Endothelial cell (in vitro differentiated cells): ENCODE data around the gene XPNPEP3. TPM values are rescaled to one million over a fixed set of nuclear protein-coding genes. Genes with fewer than 3 reads are reported as not detected.

ENCODE experiments used
- DNase-seq: peaks from one replicate; pipeline ENCODE4 v3.0.0; 2021; ENCODE audit warnings: low spot score
- H3K27ac Mint-ChIP-seq: one replicate; pipeline ENCODE4 v1.8.0; 2021; ENCODE audit warnings: mixed read lengths, inconsistent platforms; ENCODE audit not compliant: unreplicated experiment
- H3K27me3 Mint-ChIP-seq: one replicate; pipeline ENCODE4 v1.8.0; 2021; ENCODE audit warnings: mild to moderate bottlenecking, moderate library complexity, mixed read lengths, inconsistent platforms; ENCODE audit not compliant: unreplicated experiment
- H3K36me3 Mint-ChIP-seq: one replicate; pipeline ENCODE4 v1.8.0; 2021; ENCODE audit warnings: mild to moderate bottlenecking, low read depth, mixed read lengths, inconsistent platforms; ENCODE audit not compliant: unreplicated experiment
- H3K4me1 Mint-ChIP-seq: one replicate; pipeline ENCODE4 v1.8.0; 2021; ENCODE audit warnings: mild to moderate bottlenecking, mixed read lengths, inconsistent platforms; ENCODE audit not compliant: unreplicated experiment
- H3K4me3 Mint-ChIP-seq: one replicate; pipeline ENCODE4 v1.8.0; 2021; ENCODE audit warnings: mild to moderate bottlenecking, mixed read lengths, inconsistent platforms; ENCODE audit not compliant: unreplicated experiment
- H3K9me3 Mint-ChIP-seq: one replicate; pipeline ENCODE4 v1.8.0; 2021; ENCODE audit warnings: mixed read lengths, inconsistent platforms; ENCODE audit not compliant: unreplicated experiment
- microRNA-seq: library from miRNA; unstranded; fragments of <30 nt; microRNA quantifications from one replicate; pipeline ENCODE4, GENCODE V29; 2020; ENCODE audit not compliant: unreplicated experiment
- total RNA-seq: library from RNA; stranded (reverse); fragmentation: NEBNext Ultra II Directional; extraction: Animal tissue kit (Norgen Biotek cat#: 25700); gene quantifications from one replicate; pipeline ENCODE4 v1.2.1, GENCODE V29; 2021; ENCODE audit not compliant: unreplicated experiment
- TF ChIP-seq, protein P1 (sequence below): fragments of 200-600 bp; sonication (generic); IDR thresholded peaks from one replicate; pipeline ENCODE4 v1.5.0; 2021; ENCODE audit warnings: antibody characterized with exemption; ENCODE audit not compliant: unreplicated experiment

XPNPEP3 gene
- total RNA-seq, 1 donor from 2014 or later: 23.5 TPM

DNA sequence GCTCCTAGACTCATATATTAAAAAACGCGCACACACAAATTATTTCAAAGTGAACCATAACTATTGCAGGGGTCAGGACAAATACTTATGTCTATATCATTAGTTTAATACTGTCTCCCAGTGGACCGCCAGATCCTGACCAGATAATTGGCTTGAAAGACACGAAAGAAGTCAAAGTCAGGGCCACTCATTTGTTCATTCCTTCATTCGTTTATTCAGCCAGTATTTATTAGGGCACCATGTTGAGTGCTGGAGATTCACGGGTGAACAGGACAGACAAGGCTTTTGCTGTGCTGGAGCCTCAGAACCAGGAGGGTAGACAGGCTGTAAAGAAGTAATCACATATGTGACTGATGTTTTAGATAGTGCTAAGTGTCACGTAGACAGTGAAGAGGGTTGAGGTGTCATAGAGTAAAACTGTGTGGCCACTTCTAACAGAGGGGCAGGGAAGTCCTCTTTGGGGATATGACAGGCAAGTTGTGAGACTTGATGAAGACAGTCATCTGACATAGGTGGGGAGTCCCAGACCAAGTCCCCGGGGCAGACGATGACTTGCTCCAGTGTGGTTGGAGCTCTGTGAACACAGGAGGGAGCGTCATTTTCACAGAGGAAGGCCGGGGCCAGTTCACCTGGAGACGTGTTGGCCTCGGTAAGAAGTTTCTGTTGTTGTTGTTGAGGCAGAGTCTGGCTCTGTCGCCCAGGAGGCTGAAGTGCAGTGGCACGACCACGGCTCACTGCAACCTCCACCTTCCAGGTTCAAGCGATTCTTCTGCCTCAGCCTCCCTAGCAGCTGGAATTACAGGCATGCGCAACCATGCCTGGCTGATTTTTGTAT is 120.1 kb downstream of the XPNPEP3 start:
- Mint-ChIP-seq H3K4me1 (peaks cover 2% of the 10 kb centered on the region), H3K27ac (no peak overlapping the region), H3K27me3 (peaks cover 6% of the 10 kb centered on the region), H3K9me3 (no peaks in the 10 kb centered on the region), H3K4me3 (no peak overlapping the region), H3K36me3 (peaks cover 8% of the 10 kb centered on the region)
- DNase-seq: no peak
- TF ChIP-seq, protein P1, sequence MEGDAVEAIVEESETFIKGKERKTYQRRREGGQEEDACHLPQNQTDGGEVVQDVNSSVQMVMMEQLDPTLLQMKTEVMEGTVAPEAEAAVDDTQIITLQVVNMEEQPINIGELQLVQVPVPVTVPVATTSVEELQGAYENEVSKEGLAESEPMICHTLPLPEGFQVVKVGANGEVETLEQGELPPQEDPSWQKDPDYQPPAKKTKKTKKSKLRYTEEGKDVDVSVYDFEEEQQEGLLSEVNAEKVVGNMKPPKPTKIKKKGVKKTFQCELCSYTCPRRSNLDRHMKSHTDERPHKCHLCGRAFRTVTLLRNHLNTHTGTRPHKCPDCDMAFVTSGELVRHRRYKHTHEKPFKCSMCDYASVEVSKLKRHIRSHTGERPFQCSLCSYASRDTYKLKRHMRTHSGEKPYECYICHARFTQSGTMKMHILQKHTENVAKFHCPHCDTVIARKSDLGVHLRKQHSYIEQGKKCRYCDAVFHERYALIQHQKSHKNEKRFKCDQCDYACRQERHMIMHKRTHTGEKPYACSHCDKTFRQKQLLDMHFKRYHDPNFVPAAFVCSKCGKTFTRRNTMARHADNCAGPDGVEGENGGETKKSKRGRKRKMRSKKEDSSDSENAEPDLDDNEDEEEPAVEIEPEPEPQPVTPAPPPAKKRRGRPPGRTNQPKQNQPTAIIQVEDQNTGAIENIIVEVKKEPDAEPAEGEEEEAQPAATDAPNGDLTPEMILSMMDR: no peak

DNA sequence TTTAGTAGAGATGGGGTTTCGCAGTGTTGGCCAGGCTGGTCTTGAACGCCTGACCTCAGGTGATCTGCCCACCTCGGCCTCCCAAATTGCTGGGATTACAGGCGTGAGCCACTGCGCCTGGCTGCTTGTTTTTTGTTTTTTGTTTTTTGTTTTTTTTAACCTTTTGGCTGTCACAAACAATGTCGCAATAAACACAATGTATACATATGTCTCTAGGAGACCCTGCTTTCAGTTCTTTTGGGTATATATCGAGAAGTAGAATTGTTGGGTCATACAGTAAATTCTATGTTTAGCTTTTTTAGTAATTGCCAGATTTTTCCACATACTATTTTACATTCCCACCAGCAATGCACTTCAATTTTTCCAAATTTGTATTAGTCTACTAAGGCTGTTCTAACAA is 122.2 kb downstream of the XPNPEP3 start:
- no peaks in the 10 kb centered on the region for H3K36me3 Mint-ChIP-seq
- H3K4me3 Mint-ChIP-seq: no peak overlapping the region
- TF ChIP-seq, protein P1: no peak
- peaks cover 2% of the 10 kb centered on the region for H3K4me1 Mint-ChIP-seq
- DNase-seq: no peak
- H3K27ac Mint-ChIP-seq: no peak overlapping the region
- H3K9me3 Mint-ChIP-seq: no peaks in the 10 kb centered on the region
- H3K27me3 Mint-ChIP-seq: peaks cover 6% of the 10 kb centered on the region

GRCh38 chr22:40979871-40980270 is 122.9 kb downstream of the XPNPEP3 start:
- Mint-ChIP-seq H3K27me3 (peaks cover 6% of the 10 kb centered on the region), H3K4me1 (peaks cover 2% of the 10 kb centered on the region), H3K27ac (no peak overlapping the region), H3K36me3 (no peaks in the 10 kb centered on the region), H3K9me3 (no peaks in the 10 kb centered on the region), H3K4me3 (no peak overlapping the region)
- TF ChIP-seq, protein P1: no peak
- no peak for DNase-seq

Small RNAs within 50 kb of the gene (microRNA-seq; reads per million reads assigned to microRNA genes)
- 0.63 reads per million for gene MIR4766

Other genes starting within 250 kb of the XPNPEP3 start
- gene MRTFA, start 220.4 kb upstream of the XPNPEP3 start, total RNA-seq: 68.4 TPM
- 6.6 TPM for gene MCHR1, start 177.7 kb upstream of the XPNPEP3 start, total RNA-seq
- gene SLC25A17, start 37.8 kb upstream of the XPNPEP3 start, total RNA-seq: 18.1 TPM
- 302 TPM for gene ST13, start 509 bp upstream of the XPNPEP3 start, total RNA-seq
- gene DNAJB7, start 5.0 kb downstream of the XPNPEP3 start, total RNA-seq: not detected
- 74.3 TPM for gene RBX1, start 94.2 kb downstream of the XPNPEP3 start, total RNA-seq
- 115 TPM for gene EP300, start 235.4 kb downstream of the XPNPEP3 start, total RNA-seq